Fibroblast of skin of back (primary cell): ENCODE data around the gene BCAS1.
A peak's percentile ranks its signal among the peaks of the same experiment; 100 is the strongest.

ENCODE experiments used
- DNase-seq: peaks from one replicate; pipeline ENCODE4 v3.0.0-alpha.2; 2013

The BCAS1 gene

GRCh38 chr20:54044156-54044555 is 26.2 kb downstream of the BCAS1 start:
- DNase-seq: peak; percentile 87

- DNase-seq: no peak
Measured at GRCh38 chr20:54043076-54043967, 27.1 kb downstream of the BCAS1 start.

DNA sequence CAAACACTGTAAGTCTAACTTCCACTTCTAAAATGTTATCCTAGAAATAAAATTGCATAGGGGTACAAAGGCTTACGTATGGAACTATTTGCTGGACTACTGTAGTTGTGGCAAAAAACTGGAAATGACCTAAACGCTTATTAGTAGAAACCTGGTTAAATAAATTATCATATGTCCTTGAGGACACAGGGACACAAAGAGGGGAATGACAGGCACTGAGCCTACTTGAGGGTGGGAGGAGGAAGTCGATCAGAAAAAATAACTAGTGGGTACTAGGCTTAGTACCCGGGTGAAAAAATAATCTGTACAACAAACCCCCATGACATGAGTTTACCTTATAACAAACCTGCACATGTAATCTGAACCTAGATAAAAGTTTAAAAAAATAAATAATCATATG is 28.4 kb downstream of the BCAS1 start:
- no peak for DNase-seq

DNA sequence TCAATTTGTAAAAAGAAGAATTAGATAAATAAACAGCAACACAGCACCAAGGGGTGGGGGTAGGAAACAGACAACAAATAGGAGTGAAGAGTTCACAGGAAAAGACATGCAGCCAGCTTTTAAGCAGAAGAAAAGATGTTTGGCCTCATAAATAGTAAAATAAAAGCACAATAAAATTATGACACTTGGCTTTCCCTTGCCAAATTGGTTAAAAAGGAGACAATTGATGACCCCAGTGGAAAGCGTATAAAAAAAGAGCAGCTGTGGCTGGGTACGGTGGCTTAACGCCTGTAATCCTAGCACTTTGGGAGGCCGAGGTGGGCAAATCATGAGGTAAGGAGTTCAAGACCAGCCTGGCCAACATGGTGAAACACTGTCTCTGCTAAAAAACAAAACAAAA is 29.1 kb downstream of the BCAS1 start:
- DNase-seq: no peak

DNA sequence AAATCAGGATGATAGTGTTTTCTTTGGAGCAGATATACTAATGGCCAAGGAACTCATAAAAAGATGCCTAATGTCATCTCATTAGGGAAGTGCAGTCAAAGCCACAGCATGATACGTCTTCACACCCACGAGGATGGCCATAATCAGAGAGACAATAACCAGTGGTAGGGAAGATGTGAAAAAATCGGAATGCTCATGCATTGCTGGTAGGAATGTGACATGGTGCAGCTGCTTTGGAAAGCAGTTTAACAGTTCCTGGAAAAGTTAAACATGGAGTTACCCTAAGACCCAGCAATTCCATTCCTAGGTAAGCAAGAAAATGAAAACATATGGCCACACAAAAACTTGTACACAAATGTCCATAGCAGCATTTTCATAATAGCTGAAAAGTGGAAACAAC is 29.9 kb downstream of the BCAS1 start:
- DNase-seq: no peak

DNA sequence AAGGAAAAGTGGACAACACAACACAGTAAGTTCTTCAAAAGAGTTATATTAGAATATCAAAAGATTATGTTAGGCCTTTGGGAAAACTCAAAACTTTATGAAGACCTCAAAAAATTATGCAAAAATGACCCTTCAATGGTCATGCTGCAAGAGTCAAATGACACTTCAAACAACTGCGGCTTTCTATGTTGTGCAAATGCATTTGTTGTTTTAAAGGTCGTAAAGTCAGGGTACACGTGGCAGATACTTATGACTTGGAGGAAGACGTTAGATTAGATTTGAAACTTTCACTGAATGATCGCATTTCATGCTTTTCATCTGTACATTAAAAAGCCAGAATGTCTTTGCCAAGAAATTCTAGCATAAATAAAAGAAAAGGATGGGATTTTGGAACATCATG is 31.4 kb downstream of the BCAS1 start:
- no peak for DNase-seq

DNA sequence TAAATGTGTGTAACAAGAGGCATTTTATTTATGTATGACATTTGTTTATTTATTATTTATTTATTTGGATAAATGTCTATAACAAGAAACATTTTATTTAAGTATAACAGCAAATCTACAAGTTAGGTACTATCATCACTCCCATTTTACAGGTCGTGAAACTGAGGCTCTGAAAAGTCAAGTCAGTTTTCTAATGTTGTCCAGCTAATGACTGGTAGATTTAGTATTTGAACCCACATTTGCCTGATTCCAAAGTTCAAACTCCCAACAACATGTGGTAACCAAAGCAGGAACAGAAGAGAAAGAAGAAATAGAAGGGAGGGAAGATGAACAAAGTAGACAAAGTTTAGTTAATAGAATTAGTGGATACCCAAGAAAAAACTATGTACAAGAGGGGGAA is 32.9 kb downstream of the BCAS1 start:
- no peak for DNase-seq

- no peak for DNase-seq
Measured at GRCh38 chr20:54029643-54030042, 40.8 kb downstream of the BCAS1 start.

DNA sequence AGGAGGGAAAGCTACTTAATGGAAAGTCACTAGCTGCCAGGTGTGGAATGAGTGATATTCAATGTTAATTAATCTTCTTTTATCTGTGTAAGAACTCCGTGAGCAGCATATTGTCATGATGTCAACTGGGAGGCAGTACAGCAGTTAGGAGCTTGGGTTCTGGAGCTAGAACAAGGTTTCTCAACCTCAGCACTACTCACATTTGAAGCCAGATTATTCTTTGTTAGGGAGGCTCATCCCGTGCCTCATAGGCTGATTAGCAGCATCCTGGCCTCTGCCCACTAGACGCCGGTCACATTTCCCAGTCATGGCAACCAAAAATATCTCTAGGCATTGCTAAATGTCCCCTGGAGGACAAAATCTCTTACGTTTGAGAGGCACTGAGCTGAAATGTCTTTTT is 41.2 kb downstream of the BCAS1 start:
- DNase-seq: no peak

DNA sequence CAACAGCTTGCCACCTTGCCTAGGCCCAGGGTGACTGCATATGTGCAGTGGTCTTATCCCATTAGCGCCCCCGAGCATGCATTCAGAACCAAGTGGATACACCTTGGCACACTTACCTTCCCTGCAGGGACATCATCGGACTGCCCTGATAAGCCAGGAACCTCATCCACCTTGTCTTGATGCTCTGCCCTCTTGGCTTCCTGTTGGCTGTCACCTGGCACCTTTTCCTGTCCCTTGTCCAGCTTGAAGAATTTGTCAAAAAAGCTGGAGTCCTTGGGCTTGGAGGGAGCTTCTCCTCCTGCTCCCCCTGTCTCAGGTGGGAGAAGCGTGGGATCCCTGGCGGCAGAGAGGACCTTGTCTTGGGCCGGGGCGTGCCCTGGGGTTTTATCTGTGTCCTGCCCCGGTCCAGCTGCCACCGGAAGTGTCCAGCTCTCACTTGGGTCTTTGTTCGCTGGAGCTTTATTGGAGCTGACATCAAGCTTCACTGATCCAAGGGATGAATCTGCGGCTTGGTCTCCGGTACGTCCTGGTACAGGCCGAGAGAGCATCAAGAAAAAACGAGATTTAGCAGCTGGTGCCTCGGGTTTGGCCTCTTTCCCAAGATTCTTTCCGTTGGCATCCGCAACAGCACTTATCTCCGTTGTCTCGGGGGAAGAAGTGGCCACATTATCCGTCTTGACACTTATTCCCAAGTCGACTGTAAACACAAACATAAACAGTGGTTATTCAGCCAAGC is 42.0 kb downstream of the BCAS1 start:
- no peak for DNase-seq

DNA sequence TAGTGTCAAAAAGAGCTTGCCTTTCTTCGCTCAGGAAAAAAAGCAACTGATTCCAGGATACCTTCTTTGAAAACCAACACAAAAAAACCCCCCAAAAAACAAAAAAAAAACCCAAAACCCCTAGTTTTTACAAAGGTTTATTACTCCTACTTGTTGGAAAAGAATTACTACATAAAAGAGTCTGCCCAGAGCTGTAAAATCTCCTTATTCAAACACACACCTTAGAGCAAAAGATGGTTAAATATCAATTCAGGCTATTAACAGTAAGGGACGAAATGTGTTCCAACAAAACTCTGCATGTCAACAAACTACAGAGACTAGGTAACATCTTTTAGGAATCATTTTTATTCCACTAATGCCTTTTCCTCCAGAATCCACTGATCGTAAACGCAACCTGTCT is 42.7 kb downstream of the BCAS1 start:
- no peak for DNase-seq

- DNase-seq: no peak
Measured at GRCh38 chr20:54026295-54027064, 43.9 kb downstream of the BCAS1 start.

GRCh38 chr20:54025251-54025771 is 45.1 kb downstream of the BCAS1 start:
- peak; percentile 22 for DNase-seq

DNA sequence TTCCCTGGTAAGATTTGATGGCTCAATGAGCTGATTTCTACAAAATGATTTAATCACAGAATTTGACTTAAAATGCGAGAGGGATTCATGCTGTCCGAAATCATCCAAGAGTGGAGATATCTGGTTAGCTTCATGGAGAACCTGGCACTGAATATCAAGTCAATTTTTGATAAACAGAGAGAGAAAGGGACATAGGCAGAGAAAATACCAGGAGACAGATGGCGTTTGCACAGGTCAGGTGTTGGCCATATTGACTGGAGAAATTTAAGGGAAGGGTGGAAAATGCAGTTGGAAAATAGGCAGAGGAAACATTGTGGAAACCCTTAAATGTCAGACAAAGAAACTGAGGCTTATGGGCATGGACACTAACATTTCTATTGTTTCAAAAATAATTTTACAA is 47.0 kb downstream of the BCAS1 start:
- DNase-seq: no peak

GRCh38 chr20:54021446-54022235 is 48.8 kb downstream of the BCAS1 start:
- DNase-seq: no peak

DNA sequence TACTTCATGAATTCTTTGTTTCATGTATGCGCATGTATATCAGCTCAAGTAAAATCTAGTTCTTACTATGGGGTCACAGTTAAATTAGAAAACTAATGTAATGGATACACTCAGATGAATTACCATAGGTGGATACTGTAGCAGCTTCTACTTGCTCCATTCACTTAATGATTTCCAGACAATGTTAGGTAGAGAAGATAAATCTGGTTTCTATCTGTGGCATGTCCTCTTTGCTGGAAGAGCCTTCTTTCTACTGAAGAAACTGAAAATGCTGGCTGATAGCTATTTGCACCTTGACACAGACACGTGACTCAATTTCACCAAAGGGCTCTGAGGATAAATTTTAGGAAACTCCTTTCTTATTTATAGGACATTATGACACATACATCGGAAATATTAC is 49.5 kb downstream of the BCAS1 start:
- no peak for DNase-seq

- DNase-seq: no peak
Measured at GRCh38 chr20:54020348-54020747, 50.0 kb downstream of the BCAS1 start.

DNA sequence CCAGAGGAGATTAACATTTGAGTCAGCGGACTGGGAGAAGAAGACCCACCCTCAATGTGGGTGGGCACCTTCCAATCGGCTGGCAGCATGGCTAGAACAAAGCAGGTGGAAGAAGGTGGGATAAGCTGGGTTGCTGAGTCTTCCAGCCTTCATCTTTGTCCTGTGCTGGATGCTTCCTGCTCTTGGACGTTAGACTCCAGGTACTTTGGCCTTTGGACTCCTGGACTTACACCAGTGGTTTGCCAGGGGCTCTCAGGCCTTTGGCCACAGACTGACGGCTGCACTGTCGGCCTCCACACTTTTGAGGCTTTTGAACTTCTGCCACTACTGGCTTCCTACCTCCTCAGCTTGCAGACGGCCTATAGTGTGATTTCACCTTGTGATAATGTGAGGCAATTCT is 50.8 kb downstream of the BCAS1 start:
- no peak for DNase-seq

DNA sequence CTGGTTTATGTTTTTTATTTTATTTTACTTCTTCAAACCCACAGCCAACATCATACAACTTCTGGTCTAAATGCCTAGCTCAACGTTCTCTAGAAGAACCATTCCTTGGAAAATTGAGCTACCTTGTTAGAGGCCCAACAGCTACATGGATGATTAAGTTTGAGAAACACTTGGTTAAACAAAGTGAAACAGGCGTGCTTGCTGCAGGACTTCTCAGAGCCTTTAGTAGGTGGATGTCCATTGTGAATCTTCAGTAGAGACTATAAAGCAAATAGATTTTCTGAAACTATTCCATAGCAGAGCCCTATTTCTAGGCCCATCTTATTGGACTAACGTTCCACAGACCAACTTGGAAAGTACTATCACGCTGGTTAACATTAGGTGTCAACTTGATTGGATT is 51.3 kb downstream of the BCAS1 start:
- DNase-seq: no peak

GRCh38 chr20:54017846-54018245 is 52.5 kb downstream of the BCAS1 start:
- no peak for DNase-seq

DNA sequence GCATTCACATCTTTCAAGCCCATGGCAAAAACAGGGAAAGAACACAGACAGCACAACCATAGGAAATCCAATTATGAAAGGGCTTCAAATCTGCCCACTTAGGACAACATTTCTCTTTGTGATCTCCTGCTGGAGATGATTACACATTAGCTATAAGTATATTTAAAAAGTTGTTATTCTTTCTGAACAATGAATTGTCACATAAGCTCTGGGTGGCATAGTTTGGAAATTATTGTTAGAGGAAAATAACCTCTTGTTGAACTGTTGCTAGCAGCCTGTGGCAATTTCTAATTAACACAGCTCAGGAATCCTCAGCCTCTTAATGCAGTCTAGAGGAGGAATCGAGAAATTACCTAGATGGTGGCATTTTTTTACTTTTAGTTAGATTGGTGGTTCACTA is 54.9 kb downstream of the BCAS1 start:
- no peak for DNase-seq

- no peak for DNase-seq
Measured at GRCh38 chr20:54014293-54014926, 56.0 kb downstream of the BCAS1 start.
